GM18520 (cell line): Measurements from ENCODE around the gene RAPGEF3.

Experiments
- ATAC-seq: cut with Tn5 transposase; IDR thresholded peaks from one replicate; pipeline ENCODE4 v1.9.1; 2021; ENCODE audit not compliant: unreplicated experiment

The RAPGEF3 gene

GRCh38 chr12:47762850-47763465, 4.3 kb upstream of the RAPGEF3 start:
- ATAC-seq: no peak

- ATAC-seq: no peak
Measured at GRCh38 chr12:47758584-47758833, 171 bp downstream of the RAPGEF3 start.

- no peak for ATAC-seq
Measured at GRCh38 chr12:47757840-47758583, 668 bp downstream of the RAPGEF3 start.

GRCh38 chr12:47757364-47757839, 1.3 kb downstream of the RAPGEF3 start:
- no peak for ATAC-seq

GRCh38 chr12:47755655-47756562, 2.8 kb downstream of the RAPGEF3 start:
- ATAC-seq: peak; percentile 58

- ATAC-seq: peak; percentile 32
Measured at GRCh38 chr12:47754881-47755280, 3.8 kb downstream of the RAPGEF3 start.

- no peak for ATAC-seq
Measured at GRCh38 chr12:47754126-47754525, 4.6 kb downstream of the RAPGEF3 start.

- no peak for ATAC-seq
Measured at GRCh38 chr12:47753021-47754001, 5.4 kb downstream of the RAPGEF3 start.

- no peak for ATAC-seq
Measured at GRCh38 chr12:47752552-47752951, 6.1 kb downstream of the RAPGEF3 start.

GRCh38 chr12:47752121-47752520, 6.6 kb downstream of the RAPGEF3 start:
- ATAC-seq: no peak

GRCh38 chr12:47751561-47751960, 7.1 kb downstream of the RAPGEF3 start:
- no peak for ATAC-seq

GRCh38 chr12:47750916-47751470, 7.7 kb downstream of the RAPGEF3 start:
- no peak for ATAC-seq

- ATAC-seq: no peak
Measured at GRCh38 chr12:47750229-47750798, 8.4 kb downstream of the RAPGEF3 start.

- ATAC-seq: no peak
Measured at GRCh38 chr12:47748899-47749298, 9.8 kb downstream of the RAPGEF3 start.

- ATAC-seq: no peak
Measured at GRCh38 chr12:47748507-47748828, 10.2 kb downstream of the RAPGEF3 start.

GRCh38 chr12:47747596-47748506, 10.8 kb downstream of the RAPGEF3 start:
- no peak for ATAC-seq

- ATAC-seq: no peak
Measured at GRCh38 chr12:47747126-47747525, 11.6 kb downstream of the RAPGEF3 start.

- no peak for ATAC-seq
Measured at GRCh38 chr12:47746523-47746922, 12.2 kb downstream of the RAPGEF3 start.

GRCh38 chr12:47746073-47746472, 12.6 kb downstream of the RAPGEF3 start:
- ATAC-seq: no peak
